GM12891 (cell line): ENCODE measurements around the gene CUL4A. TPM values are rescaled to one million over a fixed set of nuclear protein-coding genes. Genes with fewer than 3 reads are reported as not detected.
A peak's percentile ranks its signal among the peaks of the same experiment; 100 is the strongest.
"Not testable (repeated sequence)": the region's sequence is repeated elsewhere in the genome, so short reads cannot be mapped to it uniquely, and the experiment has no call there.

Experiments used
- DNase-seq: peaks from one replicate; pipeline ENCODE4 v3.0.0; 2011; ENCODE audit warnings: low spot score; ENCODE audit not compliant: insufficient read length
- FAIRE-seq: peaks from 2 replicates; lab custom pipeline; 2011; peaks lifted over from hg19 to GRCh38; lab: Jason Lieb, UNC
- PAX5 ChIP-seq: IDR thresholded peaks from 2 replicates; pipeline ENCODE4 v1.6.1; 2011; ENCODE audit warnings: low read length, moderate library complexity, mild to moderate bottlenecking; ENCODE audit not compliant: insufficient read depth, severe bottlenecking
- POLR2A ChIP-seq: IDR thresholded peaks from 2 replicates; pipeline ENCODE4 v1.6.1; 2011; ENCODE audit warnings: low read depth, low read length, control low read depth
- POLR2AphosphoS5 ChIP-seq: IDR thresholded peaks from 2 replicates; pipeline ENCODE4 v1.6.1; 2011; ENCODE audit warnings: low read depth, low read length, control low read depth
- POU2F2 ChIP-seq: IDR thresholded peaks from 2 replicates; pipeline ENCODE4 v1.6.1; 2011; ENCODE audit warnings: low read depth, mild to moderate bottlenecking, control low read depth, low read length, moderate library complexity
- SPI1 ChIP-seq: IDR thresholded peaks from 2 replicates; pipeline ENCODE4 v1.6.1; 2011; ENCODE audit warnings: low read depth, low read length, control low read depth
- TAF1 ChIP-seq: IDR thresholded peaks from 2 replicates; pipeline ENCODE4 v1.6.1; 2011; ENCODE audit warnings: low read depth, low read length, control low read depth
- polyA plus RNA-seq: library from polyadenylated mRNA; unstranded; fragments of >200 nt; gene quantifications from one replicate; pipeline ENCODE4 v1.2.1, GENCODE V29; 2012; ENCODE audit warnings: low read depth, missing spikeins, inconsistent platforms; ENCODE audit not compliant: missing spikeins

The CUL4A gene
- 30.9 TPM for polyA plus RNA-seq

DNA sequence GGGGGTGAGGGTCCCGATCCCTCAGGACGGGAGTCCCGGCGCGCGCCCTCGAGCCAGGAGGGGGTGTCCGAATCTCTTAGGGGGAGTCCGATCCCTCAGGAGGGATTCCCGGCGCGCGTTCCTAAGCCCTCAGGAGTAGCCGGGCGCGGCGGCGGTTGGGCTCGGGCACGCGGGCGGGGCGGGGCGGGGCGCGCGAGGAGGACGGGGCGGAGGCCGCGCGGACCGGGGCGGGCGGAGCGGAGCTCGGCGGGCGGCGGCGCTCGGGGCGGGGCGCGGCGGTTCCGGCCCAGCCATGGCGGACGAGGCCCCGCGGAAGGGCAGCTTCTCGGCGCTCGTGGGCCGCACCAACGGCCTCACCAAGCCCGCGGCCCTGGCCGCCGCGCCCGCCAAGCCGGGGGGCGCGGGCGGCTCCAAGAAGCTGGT is at the start of gene CUL4A:
CUL4A (plus strand) TSS at position 278 of the 423 bp plus-strand sequence; CDS start at position 293, 15 bp downstream.
- TF ChIP-seq TAF1: no peak; the same call in 1 of the 2 replicates
- TF ChIP-seq POLR2A: no peak; the same call in 1 of the 2 replicates
- TF ChIP-seq POLR2AphosphoS5: no peak
- peak; percentile 9 for FAIRE-seq
- DNase-seq: peak; percentile 61

- FAIRE-seq (no peak), DNase-seq (no peak)
- TF ChIP-seq POLR2AphosphoS5 (no peak), TAF1 (no peak), SPI1 (no peak), PAX5 (no peak), POLR2A (no peak), POU2F2 (no peak)
Measured at GRCh38 chr13:113159701-113160100, 49.7 kb upstream of the CUL4A start.

DNA sequence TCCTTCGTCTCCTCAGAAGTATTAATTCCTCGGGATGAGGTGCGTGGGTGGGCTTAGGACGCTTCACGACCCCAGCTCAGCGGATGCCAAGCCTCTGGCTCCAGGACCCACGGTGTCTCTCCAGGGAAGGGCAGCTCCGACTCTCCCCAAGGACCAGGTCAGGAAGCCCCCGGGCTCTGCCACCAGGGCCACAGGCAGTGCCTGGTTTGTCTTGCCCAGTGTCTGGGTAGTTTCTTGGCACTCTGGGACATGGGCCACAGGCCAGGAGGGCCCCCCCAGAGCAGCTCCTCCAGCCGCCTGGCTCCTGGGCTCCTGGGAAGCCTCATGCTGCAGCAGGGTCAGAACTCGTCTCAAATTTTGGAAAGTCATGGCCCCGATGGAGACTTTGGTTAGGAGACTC is 48.4 kb upstream of the CUL4A start:
- FAIRE-seq: no peak

DNA sequence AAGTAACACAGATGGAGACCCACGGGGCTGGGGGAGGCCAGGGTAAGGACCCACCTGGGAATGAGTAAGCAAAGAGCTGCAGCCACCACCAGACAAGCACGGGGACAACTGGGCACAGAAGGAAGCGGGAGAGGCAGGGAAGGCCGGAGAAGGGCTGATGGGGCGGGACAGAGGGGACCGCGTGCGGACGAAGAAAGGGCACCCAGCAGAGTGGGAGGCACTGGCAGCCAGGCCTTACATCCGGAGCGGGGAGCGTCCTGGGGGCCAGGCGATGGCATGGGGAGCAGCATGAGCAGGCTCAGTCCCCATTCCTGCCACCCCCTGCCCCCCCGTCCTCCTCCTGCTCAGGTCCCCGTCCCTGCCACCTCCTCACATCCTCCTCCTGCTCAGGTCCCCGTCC is 48.0 kb upstream of the CUL4A start:
- TF ChIP-seq POU2F2 (no peak), TAF1 (no peak)
- DNase-seq: no peak
- no peak for FAIRE-seq

More for the DNA sequence above, 48.4 kb upstream of the CUL4A start:
- no peak for TF ChIP-seq POLR2AphosphoS5
- TF ChIP-seq TAF1: no peak
- TF ChIP-seq POLR2A: no peak
- no peak for TF ChIP-seq SPI1
- TF ChIP-seq POU2F2: no peak
- no peak for TF ChIP-seq PAX5
- DNase-seq: no peak

DNA sequence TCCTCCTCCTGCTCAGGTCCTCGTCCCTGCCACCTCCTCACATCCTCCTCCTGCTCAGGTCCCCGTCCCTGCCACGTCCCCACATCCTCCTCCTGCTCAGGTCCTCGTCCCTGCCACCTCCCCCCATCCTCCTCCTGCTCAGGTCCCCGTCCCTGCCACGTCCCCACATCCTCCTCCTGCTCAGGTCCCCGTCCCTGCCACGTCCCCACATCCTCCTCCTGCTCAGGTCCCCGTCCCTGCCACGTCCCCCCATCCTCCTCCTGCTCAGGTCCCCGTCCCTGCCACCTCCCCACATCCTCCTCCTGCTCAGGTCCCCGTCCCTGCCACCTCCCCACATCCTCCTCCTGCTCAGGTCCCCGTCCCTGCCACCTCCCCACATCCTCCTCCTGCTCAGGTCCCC is 47.4 kb upstream of the CUL4A start:
- not testable (repeated sequence) for DNase-seq, FAIRE-seq

DNA sequence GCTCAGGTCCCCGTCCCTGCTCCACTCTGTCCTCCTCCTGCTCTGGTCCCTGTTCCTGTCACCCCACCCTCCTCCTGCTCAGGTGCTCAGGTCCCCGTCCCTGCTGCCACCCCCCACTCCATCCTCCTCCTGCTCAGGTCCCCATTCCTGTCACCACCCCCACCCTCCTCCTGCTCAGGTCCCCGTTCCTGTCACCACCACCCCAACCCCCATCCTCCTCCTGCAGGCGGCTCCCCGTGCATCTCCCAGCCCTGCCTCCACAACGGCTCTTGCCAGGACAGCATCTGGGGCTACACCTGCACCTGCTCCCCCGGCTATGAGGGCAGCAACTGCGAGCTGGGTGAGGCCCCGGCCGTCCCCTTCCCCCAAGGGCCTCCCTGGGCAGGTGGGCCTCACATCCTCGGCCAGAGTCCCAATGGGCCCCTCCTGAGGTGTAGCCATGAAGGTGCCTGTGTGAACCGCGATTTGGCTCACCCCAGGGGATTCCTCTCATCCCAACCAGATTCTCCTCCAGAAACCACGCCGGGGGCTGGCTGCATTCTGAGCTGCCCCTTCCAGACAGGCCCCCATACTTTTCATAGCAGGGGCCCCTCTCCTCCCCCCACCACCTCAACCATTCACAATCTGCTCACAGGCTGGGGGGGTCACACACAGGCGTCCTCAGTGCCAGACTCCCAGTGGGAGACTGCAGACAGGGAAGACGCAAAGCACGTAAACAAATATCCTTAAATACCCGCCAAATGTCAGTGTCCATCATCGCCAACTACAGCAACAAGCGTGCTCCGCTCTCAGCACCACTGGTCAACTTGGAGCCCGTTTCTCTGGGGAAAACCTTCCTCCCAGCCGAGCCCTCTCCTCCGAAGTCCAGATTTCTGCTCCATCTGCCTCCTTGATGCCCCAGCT is 46.4 kb upstream of the CUL4A start:
- no peak for FAIRE-seq
- no peak for DNase-seq
- TF ChIP-seq POLR2A: no peak
- TF ChIP-seq PAX5: no peak
- no peak for TF ChIP-seq POLR2AphosphoS5
- no peak for TF ChIP-seq TAF1
- TF ChIP-seq POU2F2: no peak
- TF ChIP-seq SPI1: no peak

GRCh38 chr13:113164492-113164891 is 44.9 kb upstream of the CUL4A start:
- DNase-seq: no peak
- FAIRE-seq: no peak
- TF ChIP-seq POLR2A (no peak), POU2F2 (no peak), SPI1 (no peak), PAX5 (no peak), TAF1 (no peak), POLR2AphosphoS5 (no peak)

GRCh38 chr13:113166266-113166665 is 43.1 kb upstream of the CUL4A start:
- FAIRE-seq: no peak
- DNase-seq: no peak
- TF ChIP-seq TAF1: no peak
- no peak for TF ChIP-seq POLR2A
- no peak for TF ChIP-seq PAX5
- TF ChIP-seq POU2F2: no peak

GRCh38 chr13:113166681-113167080 is 42.7 kb upstream of the CUL4A start:
- DNase-seq (no peak), FAIRE-seq (no peak)
- TF ChIP-seq POU2F2 (no peak), TAF1 (no peak), PAX5 (no peak), SPI1 (no peak), POLR2AphosphoS5 (no peak), POLR2A (no peak)

DNA sequence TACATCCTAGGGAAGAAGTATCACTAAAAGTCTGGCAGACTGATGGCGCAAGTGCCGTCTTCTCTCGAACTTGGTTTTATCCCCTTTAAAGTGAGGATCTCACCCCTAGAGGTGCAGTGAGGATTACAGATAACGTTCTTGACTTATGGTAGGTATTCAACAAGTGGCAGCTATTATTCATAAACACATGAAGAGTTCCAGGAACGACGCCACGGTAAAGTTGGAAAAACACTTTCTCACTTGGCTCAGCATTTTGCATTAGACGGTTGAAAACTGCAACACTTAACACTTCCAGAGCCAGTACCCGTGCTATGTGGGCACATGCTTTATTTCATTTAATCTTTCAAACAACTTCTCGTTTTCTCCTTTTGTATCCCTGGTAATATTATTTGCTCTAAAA is 42.3 kb upstream of the CUL4A start:
- FAIRE-seq (no peak), DNase-seq (no peak)
- TF ChIP-seq SPI1 (no peak), PAX5 (no peak), POU2F2 (no peak), POLR2A (no peak), TAF1 (no peak), POLR2AphosphoS5 (no peak)
